ENCODE measurements around the gene ERICH3.

The ERICH3 gene

DNA sequence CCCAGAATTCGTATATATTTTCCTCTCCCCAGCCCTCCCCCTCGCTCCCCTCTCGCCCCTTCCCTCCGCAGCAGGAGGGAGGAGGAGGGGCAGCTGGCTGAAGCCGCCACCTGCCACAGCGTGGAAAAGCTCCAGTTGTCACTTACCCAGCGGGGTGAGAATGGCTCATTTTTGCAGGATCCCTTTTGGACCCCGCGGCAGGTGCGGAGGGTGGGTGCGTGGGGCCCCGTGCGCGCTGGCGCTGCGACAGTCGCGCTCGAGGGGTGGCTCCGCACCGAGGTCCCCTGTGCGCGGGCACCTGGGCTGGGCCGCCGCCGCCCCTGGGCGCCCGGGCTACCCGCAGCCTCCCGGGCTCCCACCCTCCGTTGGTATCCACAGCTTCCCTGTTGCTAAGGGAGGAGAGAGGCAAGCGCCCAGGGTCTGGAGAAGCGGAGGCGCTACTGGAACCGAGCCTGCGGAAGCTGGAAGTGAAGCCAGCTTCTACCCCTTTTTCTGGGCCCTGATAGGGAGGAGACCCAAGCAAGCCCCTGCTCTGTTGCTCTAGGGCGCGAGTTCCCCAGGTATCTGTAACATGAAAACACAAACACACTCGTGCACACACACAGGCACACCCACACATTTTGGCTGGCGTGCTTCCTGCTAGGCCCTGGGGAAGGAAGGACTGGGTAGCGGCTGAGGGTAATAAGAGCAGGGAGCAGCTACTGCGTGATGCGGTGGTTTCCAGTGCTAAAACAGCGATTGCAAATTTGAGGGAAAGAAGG, at the start of gene ERICH3:
ERICH3 (minus strand) TSS at position 442 of the 761 bp plus-strand sequence; CDS start at position 169, 273 bp downstream.
- DNase-seq (ENCODE audit: low read depth in 1 of 2, low spot score in 1 of 2), result no peak

GRCh38 chr1:74717626-74718025, 44.0 kb upstream of the ERICH3 start:
- DNase-seq (ENCODE audit: low read depth in 1 of 2, low spot score in 1 of 2), result no peak

GRCh38 chr1:74716822-74717221, 43.2 kb upstream of the ERICH3 start:
- no peak for DNase-seq (ENCODE audit: low read depth in 1 of 2, low spot score in 1 of 2)

GRCh38 chr1:74715806-74716205, 42.2 kb upstream of the ERICH3 start:
- no peak for DNase-seq (ENCODE audit: low read depth in 1 of 2, low spot score in 1 of 2)

DNA sequence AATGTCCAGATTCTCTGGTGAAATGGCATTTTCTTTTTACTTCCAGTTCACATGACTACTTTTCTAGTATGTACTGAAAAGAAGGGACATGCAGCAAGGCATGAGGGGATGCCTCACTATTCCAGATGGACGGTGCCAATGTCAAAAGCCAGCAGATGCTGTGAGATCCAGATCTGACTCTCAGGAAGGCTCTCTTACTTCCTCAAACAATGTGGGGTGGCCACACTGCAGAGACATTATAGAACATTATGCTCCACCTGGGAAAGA, 41.6 kb upstream of the ERICH3 start:
- DNase-seq (ENCODE audit: low read depth in 1 of 2, low spot score in 1 of 2), result no peak

- DNase-seq (ENCODE audit: low read depth in 1 of 2, low spot score in 1 of 2), result no peak
These were observed 41.0 kb upstream of the ERICH3 start for GRCh38 chr1:74714429-74715235.

DNA sequence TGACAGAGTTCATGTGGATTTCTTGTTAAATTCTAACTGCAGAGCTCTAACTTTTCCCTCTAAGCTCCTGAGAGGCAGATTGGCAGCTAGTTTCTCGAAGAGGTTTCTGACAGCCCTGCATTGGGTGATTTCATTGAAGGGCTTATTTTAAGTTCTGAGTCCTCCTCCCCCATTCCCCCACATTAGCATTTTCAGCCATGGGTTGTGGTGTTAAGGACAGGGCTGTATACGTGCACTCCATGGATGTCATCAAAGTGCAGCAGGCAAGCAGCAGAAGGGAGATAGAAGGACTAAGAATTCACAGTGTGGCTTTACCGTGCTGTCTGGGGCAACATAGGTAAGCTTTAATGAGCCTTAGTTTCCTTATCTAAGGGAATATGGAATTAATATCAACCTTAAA, 40.3 kb upstream of the ERICH3 start:
- no peak for DNase-seq (ENCODE audit: low read depth in 1 of 2, low spot score in 1 of 2)

DNA sequence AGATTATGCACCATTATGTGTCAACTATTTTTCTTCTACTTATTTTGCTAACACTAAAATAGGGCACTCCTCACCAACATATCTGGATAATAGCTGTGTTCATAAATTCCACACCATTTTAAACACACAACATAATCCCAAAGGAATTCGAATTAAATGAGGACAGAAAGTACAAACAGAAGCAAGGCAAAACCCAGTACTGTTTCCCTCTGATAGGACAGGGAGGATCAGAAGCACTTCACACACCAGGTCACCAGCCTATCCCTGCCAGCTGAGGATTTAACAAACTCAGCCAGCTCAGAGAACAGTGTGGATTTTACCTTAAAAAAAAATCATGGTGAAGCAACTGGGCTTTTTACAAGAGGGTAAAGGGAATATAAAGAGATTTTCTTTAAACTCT, 39.3 kb upstream of the ERICH3 start:
- no peak for DNase-seq (ENCODE audit: low read depth in 1 of 2, low spot score in 1 of 2)

DNA sequence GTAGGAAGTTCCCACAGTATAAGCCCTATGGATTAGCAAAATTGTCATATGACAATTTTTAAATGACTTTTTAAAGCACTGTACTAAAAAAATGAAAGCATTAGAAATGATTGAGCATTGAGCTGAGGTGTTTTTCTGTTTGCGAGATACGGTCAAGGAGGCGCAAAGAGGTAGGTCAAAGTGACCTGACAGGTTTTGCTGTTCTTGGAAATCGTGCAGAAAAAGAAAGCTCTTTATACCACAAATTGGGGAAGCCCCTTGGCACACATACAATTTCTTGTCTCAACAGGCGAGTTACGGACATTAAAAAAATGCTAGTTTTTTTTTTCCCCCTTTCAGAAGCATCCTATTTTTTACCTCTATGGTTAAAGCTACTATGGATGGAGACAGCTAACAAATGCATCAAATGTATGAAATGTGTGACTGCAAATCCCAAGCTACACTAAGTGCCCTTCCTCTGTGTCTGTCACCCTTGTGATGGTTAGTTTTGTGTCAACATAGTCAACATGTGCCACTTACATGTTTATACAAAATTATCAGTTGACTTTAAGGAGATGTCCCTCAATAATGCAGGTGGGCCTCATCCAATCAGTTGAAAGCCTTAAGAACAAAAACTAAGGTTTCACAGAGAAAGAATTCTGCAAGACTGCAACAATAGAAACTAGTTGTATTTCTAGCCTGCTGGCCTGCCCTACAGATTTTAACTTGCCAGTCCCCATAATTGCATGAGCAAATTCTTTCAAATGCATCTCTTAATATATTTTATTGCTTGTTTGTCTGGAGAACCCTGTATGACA, 30.0 kb upstream of the ERICH3 start:
- no peak for DNase-seq (ENCODE audit: low read depth in 1 of 2, low spot score in 1 of 2)

DNA sequence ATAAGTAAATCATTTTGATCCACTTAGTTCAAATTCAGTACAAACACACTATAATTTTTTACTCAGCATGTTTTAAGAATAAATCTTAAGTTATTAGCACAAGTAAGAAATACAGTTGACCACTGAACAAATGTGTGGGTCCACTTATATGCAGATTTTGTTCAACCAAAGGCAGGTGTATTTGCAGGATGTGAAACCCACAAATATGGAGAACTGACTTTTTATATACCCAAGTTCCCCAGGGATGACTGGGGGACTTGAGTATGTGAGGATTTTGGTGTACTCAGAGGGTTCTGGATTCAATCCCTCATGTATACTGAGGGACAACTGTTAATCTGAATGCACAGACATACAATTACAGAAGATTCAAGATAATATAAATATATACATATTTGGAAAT, 25.7 kb upstream of the ERICH3 start:
- no peak for DNase-seq (ENCODE audit: low read depth in 1 of 2, low spot score in 1 of 2)

- no peak for DNase-seq (ENCODE audit: low read depth in 1 of 2, low spot score in 1 of 2)
These were observed 24.2 kb upstream of the ERICH3 start for GRCh38 chr1:74697832-74698231.

DNA sequence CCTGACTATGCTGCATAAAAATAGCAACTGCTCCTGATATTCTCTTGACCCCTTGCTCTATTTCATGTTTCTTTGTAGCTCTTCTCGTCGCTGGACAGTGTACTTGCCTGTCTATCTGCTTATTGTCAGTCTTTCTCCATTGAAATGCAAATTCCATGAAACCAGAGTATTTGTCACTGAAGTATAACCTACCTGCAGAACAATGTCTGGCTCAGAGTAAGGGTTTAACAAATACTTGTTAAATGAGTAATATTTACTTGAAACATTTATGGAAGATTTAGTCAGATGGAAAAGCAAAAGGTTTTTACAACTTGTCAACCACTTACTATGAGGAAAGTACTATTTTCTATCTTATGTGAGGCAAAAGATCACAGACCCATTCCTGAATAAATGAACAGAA, 19.9 kb upstream of the ERICH3 start:
- DNase-seq (ENCODE audit: low read depth in 1 of 2, low spot score in 1 of 2), result no peak

DNA sequence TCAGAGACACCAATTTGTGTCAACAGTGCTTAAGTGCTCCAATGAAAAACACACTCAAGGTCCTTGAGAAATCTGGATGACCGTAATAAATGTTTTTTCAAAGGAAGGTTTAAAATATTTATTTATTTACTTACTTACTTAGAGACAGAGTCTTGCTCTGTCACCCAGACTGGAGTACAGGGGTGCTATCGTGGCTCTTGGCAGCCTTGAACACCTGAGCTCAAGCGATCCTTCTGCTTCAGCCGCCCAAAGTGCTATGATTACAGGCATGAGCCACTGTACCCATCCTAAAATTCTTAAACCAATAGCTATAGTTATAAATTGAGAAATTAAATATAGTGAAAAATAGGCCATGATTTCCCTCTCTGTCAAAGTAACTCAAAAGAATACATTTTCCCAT, 17.3 kb upstream of the ERICH3 start:
- no peak for DNase-seq (ENCODE audit: low read depth in 1 of 2, low spot score in 1 of 2)

- DNase-seq (ENCODE audit: low read depth in 1 of 2, low spot score in 1 of 2), result no peak
These were observed 16.7 kb upstream of the ERICH3 start for GRCh38 chr1:74690364-74690696.

GRCh38 chr1:74689621-74690363, 16.2 kb upstream of the ERICH3 start:
- peak in 1 of 2 donors; percentile 41 for DNase-seq (ENCODE audit: low read depth in 1 of 2, low spot score in 1 of 2)

DNA sequence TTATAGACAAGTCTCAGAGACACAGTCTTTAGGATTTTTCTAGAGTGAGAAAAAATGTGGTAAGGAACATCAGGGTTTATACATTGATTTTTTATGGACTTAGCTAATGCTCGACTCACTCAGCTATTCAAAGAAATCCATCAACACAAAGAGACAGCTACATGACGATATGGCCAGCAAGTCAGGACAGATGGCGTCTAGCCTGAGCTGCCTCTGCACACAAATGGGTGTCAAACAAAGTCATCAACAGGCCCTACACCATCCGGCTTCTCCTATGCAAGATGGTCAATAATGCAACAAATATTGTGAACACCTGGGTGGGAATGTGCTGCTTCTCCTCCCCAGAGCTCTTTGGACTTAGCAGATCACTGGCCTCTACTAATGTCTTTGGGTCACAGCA, 13.3 kb upstream of the ERICH3 start:
- DNase-seq (ENCODE audit: low read depth in 1 of 2, low spot score in 1 of 2), result no peak

DNA sequence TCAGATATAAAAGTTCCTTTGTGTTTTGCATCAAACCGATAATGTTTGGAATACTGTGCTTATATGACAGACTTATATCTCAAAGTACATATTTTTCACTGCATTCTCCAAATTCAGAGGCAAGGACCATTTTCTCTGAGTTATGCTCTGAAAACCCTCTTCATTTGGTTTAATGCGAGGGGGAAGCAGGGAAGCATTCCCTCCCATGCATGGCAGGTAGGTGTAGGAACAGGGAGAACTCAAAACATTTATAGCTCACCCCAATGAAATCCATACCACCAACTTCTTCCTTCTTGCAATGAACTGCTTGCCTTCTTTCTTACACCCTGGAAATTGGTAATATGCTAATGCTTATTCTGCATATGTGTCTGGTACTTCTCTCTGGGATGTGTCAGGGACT, 10.7 kb upstream of the ERICH3 start:
- no peak for DNase-seq (ENCODE audit: low read depth in 1 of 2, low spot score in 1 of 2)

DNA sequence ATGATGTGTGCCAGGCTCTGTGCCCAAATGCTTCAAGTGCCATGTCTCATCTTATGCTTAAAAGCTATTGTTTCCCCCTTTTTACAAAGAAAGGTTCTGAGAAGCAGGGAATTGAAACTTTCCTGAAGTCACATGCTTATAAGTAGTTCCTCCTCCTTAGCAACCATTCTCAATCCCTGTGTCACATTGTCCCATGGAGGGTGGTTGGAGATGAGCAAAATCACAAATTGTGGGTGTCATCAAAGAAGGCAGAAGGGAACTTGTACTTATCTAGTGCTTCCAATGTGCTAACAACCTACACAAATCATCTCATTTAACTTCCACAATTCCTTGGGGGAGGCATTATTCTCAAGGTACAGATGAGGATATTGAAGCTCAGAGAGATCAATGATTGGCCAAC, 10.1 kb upstream of the ERICH3 start:
- no peak for DNase-seq (ENCODE audit: low read depth in 1 of 2, low spot score in 1 of 2)

DNA sequence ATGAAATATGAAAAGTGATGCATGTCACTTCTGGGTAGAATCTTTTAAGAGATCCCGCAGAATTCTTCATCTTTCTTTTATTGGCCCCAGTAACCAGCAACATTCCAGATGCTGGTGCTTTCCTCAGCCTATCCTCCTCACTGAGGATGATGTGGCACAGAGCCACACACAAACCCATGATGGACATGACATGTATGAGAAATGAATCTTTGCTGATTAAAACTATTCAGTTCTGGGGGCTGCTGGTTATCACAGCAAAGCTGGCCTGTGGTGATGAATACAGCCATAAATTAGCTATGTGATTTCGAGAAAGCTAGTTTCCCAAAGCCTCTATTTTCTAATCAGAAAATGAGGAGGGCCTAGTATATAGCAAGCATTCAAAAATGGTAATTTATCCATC, 8.3 kb upstream of the ERICH3 start:
- no peak for DNase-seq (ENCODE audit: low read depth in 1 of 2, low spot score in 1 of 2)

DNA sequence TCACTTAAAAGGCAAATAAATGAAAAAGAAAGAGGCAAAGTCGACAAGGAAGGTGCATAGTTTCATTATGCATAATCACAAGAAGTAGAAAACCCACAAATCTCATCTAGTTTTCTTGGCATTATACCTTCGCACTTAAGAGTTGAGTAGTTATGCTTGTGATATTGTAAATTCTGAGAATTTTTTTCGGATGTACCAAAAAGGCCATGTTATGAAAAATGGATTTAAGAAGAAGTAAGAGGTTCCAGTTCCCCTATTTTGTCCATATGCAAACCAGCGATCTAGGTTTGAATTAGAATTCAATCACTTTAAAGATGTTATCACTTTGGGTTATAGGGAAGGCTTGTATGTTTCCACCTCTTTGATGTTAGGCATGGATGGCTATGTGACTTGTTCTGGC, 7.9 kb upstream of the ERICH3 start:
- DNase-seq (ENCODE audit: low read depth in 1 of 2, low spot score in 1 of 2), result no peak

DNA sequence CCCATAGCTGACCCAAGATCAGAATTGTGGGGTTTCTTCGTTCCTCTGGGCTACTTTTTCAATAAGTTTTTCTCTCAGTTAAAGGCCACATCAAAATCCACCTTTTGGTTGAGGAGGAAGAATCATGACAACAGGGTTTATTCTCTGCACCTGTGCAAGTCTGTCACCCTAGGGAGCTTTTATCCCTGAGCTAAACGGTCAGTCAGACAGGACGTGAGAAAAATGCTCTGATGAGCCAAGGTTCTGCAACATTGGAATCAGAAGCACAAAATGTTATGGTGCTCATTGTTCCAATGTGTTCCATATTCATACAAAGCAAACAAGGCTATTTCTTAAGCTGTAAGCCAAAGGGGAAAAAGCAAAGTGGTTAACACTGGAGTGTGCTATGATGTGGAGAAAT, 7.4 kb upstream of the ERICH3 start:
- DNase-seq (ENCODE audit: low read depth in 1 of 2, low spot score in 1 of 2), result no peak

GRCh38 chr1:74679811-74680210, 6.2 kb upstream of the ERICH3 start:
- no peak for DNase-seq (ENCODE audit: low read depth in 1 of 2, low spot score in 1 of 2)

Measured in activated CD4-positive, alpha-beta T cell treated with anti-CD3 and anti-CD28 coated beads, Interleukin-2, amount 50 U/mL, for 24 hours (primary cell).